HG03558 (cell line): ENCODE data around the gene CA9.

ENCODE experiments used
- ATAC-seq: cut with Tn5 transposase; IDR thresholded peaks from one replicate; pipeline ENCODE4 v1.9.1; 2021; ENCODE audit warnings: moderate number of reproducible peaks; ENCODE audit not compliant: unreplicated experiment; ENCODE audit errors: extremely low read depth

CA9 gene

DNA sequence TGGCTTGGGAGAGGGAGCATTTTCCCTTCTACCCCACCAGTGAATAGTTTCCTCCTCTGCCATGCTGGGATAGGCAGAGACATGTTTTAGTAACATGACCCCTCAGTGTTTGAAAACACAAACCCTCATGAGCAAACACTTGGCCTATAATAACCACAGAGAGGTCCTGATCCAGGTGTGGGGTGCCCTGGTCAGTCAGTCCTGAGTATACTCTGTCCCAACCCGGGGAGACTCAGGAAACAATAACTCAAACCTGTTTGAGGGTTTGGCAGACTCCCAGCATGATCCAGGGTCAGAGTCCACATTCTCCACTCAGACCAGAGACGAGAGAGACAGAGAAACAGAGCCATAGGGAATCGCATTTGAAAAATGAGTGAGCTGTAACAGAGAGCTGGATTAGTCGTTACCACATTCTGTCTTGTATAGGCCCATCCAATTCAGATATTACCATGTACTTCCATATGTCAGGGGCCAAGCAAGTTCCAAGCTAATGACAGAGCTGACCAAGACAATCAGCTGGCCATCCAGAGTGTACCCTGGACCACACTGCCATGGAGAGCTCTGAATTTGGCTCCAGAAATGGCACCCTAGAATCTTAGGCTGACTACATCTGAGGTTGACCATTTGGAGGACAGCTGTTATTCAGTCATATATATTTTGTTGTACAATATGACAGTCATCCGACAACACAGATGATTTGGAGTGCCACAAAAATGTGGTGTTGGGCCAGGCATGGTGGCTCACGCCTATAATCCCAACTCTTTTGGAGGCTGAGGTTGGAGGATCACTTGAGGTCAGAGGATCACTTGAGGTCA, 4.2 kb upstream of the CA9 start:
- ATAC-seq, result no peak

DNA sequence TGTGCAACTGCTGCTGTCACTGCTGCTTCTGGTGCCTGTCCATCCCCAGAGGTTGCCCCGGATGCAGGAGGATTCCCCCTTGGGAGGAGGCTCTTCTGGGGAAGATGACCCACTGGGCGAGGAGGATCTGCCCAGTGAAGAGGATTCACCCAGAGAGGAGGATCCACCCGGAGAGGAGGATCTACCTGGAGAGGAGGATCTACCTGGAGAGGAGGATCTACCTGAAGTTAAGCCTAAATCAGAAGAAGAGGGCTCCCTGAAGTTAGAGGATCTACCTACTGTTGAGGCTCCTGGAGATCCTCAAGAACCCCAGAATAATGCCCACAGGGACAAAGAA, 265 bp downstream of the CA9 start:
- no peak for ATAC-seq

DNA sequence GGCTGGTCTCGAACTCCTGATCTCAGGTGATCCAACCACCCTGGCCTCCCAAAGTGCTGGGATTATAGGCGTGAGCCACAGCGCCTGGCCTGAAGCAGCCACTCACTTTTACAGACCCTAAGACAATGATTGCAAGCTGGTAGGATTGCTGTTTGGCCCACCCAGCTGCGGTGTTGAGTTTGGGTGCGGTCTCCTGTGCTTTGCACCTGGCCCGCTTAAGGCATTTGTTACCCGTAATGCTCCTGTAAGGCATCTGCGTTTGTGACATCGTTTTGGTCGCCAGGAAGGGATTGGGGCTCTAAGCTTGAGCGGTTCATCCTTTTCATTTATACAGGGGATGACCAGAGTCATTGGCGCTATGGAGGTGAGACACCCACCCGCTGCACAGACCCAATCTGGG, 1.5 kb downstream of the CA9 start:
- no peak for ATAC-seq

DNA sequence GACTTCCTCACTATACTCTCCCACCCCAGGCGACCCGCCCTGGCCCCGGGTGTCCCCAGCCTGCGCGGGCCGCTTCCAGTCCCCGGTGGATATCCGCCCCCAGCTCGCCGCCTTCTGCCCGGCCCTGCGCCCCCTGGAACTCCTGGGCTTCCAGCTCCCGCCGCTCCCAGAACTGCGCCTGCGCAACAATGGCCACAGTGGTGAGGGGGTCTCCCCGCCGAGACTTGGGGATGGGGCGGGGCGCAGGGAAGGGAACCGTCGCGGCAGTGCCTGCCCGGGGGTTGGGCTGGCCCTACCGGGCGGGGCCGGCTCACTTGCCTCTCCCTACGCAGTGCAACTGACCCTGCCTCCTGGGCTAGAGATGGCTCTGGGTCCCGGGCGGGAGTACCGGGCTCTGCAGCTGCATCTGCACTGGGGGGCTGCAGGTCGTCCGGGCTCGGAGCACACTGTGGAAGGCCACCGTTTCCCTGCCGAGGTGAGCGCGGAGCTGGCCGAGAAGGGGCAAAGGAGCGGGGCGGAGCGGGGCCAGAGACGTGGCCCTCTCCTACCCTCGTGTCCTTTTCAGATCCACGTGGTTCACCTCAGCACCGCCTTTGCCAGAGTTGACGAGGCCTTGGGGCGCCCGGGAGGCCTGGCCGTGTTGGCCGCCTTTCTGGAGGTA, 2.1 kb downstream of the CA9 start:
- ATAC-seq, result no peak

DNA sequence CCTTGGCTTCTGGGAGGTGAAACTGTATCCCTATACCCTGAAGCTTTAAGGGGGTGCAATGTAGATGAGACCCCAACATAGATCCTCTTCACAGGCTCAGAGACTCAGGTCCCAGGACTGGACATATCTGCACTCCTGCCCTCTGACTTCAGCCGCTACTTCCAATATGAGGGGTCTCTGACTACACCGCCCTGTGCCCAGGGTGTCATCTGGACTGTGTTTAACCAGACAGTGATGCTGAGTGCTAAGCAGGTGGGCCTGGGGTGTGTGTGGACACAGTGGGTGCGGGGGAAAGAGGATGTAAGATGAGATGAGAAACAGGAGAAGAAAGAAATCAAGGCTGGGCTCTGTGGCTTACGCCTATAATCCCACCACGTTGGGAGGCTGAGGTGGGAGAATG, 5.4 kb downstream of the CA9 start:
- no peak for ATAC-seq

DNA sequence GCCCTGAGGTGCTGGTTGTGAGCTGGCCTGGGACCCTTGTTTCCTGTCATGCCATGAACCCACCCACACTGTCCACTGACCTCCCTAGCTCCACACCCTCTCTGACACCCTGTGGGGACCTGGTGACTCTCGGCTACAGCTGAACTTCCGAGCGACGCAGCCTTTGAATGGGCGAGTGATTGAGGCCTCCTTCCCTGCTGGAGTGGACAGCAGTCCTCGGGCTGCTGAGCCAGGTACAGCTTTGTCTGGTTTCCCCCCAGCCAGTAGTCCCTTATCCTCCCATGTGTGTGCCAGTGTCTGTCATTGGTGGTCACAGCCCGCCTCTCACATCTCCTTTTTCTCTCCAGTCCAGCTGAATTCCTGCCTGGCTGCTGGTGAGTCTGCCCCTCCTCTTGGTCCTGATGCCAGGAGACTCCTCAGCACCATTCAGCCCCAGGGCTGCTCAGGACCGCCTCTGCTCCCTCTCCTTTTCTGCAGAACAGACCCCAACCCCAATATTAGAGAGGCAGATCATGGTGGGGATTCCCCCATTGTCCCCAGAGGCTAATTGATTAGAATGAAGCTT, 6.1 kb downstream of the CA9 start:
- ATAC-seq, result no peak

DNA sequence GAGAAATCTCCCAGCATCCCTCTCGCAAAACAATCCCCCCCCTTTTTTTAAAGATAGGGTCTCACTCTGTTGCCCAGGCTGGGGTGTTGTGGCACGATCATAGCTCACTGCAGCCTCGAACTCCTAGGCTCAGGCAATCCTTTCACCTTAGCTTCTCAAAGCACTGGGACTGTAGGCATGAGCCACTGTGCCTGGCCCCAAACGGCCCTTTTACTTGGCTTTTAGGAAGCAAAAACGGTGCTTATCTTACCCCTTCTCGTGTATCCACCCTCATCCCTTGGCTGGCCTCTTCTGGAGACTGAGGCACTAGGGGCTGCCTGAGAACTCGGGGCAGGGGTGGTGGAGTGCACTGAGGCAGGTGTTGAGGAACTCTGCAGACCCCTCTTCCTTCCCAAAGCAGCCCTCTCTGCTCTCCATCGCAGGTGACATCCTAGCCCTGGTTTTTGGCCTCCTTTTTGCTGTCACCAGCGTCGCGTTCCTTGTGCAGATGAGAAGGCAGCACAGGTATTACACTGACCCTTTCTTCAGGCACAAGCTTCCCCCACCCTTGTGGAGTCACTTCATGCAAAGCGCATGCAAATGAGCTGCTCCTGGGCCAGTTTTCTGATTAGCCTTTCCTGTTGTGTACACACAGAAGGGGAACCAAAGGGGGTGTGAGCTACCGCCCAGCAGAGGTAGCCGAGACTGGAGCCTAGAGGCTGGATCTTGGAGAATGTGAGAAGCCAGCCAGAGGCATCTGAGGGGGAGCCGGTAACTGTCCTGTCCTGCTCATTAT, 6.8 kb downstream of the CA9 start:
- ATAC-seq, result no peak

DNA sequence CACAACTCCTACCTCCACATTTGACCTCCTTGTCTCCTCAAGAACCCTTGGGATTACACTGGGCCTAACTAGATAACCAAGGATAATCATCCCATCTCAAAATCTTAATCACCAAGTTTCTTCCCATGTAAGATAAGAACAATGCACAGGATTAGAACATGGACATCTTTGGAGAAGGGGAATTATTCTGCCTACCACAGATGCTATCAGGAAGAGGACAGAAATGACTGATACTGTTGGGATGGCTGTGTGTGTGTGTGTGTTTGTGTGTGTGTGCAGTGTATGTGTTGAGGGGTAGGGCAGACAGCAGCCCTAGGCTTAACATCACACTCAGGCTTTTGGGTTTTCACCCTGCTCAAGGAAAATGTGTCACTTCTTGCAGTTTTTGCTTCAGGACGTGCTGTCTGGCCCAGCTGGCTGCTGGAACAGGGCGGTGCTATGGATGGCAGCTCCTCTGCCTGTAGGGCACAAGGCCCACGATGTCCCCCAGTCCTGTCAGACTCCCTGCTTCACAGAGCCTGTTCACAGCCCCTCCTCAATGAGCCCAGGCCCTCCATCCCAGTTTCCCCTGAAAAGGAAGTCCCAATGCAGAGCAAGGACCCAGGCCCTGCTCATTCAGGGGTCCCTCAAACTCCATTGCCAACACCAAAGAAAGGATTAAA, 7.7 kb downstream of the CA9 start:
- ATAC-seq, result no peak

DNA sequence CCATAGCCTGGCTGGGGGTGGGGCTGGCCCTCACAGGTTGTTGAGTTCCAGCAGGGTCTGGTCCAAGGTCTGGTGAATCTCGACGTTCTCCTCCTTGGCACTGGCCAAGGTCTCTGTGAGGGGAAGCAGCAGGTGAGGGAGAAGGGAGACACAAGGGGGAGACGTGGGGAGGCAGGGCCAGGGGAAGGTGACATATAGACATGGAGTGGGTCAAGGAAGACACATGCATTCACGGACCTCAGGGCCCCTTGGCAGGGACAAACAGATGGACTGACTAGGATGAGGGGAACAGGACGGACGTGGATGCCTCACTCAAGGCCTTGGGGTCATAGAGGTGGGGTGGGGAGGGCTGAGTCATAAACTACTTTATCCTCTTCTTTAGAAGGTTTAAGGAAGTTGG, 8.3 kb downstream of the CA9 start:
- no peak for ATAC-seq

DNA sequence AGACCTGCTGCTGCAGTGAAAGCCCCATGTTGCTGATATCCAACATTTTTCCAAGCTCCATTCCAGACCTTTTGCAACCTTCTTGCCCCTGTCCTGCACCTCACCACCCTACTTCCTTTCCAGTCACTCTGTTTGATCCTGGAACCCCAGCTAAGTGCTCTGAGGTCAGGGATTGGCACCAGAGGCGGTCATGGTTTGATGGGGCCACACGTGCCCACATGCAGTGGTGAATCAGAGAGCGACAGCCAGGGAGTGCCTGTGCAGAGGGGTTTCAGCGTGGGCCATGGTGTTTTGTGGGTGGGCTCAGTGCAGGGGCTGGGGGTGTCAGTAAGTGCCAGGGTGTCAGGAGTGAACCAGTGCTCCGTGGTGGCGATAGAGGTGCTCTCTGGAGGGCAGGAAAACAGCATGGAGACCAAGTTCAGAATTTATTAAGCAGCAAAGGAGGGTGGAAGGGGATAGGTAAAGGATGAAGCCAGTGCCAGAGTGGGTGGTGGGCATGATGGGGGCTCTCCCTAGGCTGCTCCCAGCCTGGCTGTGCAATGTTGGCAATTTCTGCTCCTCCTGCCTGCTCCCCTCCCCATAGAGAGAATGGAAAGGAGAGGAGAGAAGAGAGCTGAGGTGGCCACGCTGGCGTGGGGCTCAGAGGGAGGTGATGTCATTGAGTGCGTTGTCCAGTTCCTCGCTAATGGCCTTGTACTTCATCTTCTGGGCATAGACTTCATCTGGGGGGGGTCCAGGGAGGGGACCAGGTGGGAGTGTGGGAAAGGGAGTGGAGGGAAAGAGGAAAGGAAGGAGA, 9.0 kb downstream of the CA9 start:
- ATAC-seq, result no peak

DNA sequence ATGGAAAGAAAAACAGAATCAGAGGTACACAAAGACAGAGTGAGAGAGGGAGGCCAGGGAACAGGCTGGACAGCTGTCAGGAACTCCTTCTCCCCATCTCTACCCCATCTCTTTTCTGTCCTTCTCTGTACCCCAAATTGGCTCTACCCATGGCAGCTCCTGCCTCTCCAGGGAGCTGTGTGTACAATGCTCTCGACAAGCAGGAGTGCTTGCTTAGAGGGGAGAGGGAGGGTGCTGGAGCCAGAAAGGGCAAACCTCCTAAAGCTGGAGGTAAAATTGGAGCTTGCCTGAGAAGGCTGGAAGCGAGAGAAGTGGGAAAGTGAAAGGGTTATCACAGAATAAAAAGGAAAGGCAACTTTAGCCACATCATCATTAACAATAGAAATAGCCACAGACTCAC, 9.6 kb downstream of the CA9 start:
- no peak for ATAC-seq

DNA sequence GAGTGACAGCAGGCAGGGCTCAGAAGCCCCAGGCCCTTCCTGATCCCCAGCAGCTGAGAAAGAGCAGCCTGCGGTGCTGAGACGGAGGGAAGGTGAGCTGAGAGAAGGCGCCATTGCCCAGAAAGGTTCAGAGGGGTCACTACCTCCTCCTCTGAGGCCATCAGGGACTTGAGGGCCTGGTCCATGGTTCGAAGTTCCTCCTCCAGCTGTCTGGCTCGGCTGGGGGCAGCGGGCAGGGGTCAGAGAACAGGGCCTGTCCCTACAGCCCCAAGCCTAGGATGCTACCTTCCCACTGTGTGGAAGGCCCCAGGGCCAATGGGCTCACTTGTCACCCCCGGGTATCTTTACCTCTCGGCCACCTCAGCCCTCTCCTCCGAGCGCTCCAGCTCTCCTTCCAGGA, 11.2 kb downstream of the CA9 start:
- ATAC-seq, result no peak

DNA sequence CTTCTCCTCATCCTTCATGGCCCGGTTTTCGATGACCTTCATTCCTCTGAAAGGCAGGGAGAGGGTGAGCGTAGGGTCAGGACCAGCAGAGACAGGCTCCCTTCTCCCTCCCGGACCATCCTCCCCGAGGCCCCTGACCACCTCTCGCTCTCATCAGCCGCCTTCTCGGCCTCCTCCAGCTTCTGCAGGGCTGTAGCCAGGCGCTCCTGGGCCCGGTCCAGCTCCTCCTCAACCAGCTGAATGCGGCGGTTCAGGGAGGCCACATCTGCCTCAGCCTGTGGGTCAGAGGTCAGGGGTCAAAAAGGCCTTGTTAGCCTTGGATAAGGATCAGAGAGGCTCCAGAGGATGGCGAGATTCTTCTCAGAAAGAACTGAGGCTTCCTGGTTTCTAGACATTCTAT, 11.8 kb downstream of the CA9 start:
- no peak for ATAC-seq

DNA sequence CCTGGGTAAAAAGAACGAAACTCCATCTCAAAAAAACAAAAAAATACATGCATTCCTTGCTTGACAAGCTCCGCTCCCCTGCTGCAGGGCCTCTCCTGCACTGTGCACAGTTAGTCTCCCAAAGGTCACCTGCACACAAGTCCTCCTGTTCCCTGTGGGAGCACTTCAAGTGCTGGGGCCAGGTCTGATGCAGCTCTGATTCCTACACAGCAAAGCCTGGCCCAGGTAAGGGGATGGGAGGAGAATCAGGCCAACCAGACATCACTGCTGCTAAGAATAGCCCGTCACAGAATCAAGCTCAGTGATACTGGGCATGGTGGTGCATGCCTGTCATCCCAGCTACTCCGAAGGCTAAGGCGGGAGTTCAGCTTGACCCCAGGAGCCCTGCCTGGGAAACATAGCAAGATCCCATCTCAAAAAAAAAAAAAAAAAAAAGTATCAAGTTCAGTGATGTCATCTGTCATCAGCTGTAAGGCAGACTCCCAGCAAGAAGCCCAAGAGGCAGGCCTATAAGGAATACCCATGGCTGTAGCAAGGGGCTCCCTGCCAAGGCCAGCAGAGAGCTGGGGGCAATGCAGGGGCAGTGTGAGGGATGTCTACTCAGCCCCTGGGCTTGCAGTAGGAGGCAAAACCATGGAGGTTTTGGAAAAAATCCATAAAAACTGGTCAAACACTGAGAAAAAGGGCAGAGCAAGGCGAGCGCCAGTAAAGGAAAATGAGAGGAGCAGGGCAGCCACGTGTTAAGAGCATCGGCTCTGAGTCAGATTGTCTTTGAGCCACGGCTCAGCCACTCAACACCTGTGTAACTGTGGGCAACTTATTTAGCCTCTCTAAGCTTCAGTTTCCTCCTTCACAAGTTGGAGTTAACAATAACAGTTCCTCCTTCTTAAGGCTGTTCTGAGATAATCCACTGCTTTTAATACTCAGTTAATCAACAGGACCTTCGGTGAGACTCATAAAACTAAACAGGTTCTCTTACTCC, 12.8 kb downstream of the CA9 start:
- no peak for ATAC-seq

DNA sequence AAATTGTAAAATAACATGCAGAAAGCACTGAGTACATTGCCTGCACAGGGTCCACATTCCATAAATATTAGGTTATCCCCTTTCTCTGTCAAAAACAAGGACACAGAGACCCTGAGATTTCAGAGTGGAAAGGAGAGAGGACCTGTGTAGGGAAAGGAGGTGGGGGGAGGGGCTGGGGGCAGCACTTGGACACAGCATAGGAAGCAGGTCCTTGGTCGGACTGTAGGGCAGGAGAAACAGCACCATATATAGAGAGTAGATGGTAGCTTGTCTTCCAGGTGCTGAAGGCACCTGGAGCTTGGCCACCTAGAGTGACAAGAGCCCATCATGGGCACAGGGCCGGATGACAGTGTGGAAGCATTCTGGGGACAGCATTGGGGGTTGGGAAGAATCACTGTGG, 13.6 kb downstream of the CA9 start:
- ATAC-seq, result no peak

DNA sequence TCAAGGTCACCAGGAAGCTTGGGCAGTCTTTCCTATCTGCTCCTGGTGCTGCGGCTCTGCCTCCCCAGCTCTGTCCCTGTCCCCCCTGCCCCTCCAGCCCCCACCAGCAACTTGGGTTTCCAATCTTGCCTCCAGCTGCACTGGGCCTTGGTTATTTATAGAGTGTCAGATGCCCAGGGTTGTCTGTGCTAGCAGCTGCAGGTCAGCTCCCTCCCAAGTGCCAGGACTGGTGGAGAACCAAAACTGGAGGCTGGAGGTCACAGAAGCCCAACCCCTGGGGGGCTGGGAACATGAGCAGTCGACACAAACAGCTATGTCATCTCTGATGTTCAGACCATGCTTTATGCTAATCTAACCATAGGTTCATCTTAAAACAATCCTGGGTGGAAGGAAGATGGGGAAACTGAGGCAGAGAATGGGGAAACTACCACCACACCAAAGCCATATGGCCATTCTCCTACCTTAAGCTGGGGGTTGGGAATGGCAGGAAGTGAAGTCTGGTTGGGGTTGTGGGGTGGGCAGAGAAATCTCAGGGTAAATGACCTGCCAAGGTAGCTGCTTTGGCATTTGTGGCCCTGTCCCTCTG, 14.3 kb downstream of the CA9 start:
- ATAC-seq, result no peak

DNA sequence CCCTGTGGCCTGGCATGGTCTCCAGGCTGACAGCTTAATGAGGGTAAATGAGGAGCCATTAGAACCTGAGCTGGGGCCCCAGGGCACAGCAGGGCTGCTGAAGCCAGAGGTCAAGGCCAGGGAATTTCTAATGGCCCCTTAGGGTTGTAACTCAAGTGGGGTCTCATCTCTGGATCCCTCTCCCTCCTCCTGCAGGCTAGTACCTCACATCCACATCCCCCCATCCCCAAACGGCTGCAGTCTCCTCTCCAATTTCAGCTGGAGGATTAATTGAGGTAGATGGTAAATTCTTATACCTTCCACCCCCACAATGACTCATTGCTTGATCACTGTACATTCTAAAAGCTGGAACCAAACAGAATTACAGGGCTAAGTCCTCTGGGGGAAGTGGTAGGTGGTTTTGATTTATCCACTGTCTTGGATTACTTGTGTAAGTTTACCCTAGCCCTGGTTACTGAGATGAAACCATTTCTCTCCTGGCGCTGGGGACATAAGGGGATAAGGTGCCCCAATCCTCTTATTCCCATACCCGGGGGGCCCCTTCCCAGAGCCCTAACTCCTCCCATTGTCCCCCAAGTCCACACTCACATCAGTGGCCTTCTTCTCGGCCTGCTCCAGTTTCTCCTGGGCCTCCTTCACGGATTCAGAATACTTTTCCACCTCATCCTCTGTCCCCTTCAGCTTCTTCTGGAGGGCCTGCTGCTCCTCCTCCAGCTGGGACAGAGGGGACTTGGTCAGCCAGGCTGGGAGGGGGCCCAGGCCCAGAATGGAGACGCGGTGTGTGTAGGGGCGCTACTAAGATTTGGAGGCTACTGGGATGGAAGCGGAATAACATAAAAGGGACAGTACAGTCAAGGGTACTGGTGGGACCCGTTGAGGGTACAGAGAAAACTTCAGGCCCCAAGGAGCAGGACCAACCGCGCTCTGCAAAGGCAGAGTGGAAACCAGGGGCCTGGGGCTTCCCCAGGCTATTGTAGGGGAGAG, 15.1 kb downstream of the CA9 start:
- ATAC-seq, result no peak
